Neural progenitor cell (in vitro differentiated cells): ENCODE data around the gene TEX2. TPM values are rescaled to one million over a fixed set of nuclear protein-coding genes. Genes with fewer than 3 reads are reported as not detected.

Source experiments
- DNase-seq: peaks from one replicate; pipeline ENCODE4 v3.0.0-alpha.2; 2016; ENCODE audit warnings: low spot score
- H2AFZ ChIP-seq: fragments of 200-600 bp; sonication (generic); replicated peaks from 2 replicates; pipeline ENCODE4 v1.6.1; 2016; ENCODE audit warnings: antibody characterized with exemption
- H3F3A ChIP-seq: fragments of 200-600 bp; sonication (generic); 2 replicates; pipeline ENCODE4 v1.6.1; 2016; ENCODE audit warnings: antibody characterized with exemption, low read depth
- H3K27ac ChIP-seq: fragments of 200-600 bp; sonication (generic); 2 replicates; pipeline ENCODE4 v1.5.1; 2016; ENCODE audit warnings: mild to moderate bottlenecking
- H3K27me3 ChIP-seq: fragments of 200-600 bp; sonication (generic); 2 replicates; pipeline ENCODE4 v1.6.1; 2016; ENCODE audit warnings: mild to moderate bottlenecking, moderate library complexity
- H3K36me3 ChIP-seq: fragments of 200-600 bp; sonication (generic); 2 replicates; pipeline ENCODE4 v1.5.1; 2016
- H3K4me1 ChIP-seq: fragments of 200-600 bp; sonication (generic); 2 replicates; pipeline ENCODE4 v1.6.1; 2016; ENCODE audit warnings: mixed run types
- H3K4me2 ChIP-seq: fragments of 200-600 bp; sonication (generic); 2 replicates; pipeline ENCODE4 v1.6.1; 2016
- H3K4me3 ChIP-seq: fragments of 200-600 bp; sonication (generic); 2 replicates; pipeline ENCODE4 v1.5.1; 2016
- H3K79me2 ChIP-seq: fragments of 200-600 bp; sonication (generic); 2 replicates; pipeline ENCODE4 v1.6.1; 2016; ENCODE audit warnings: low read depth
- H3K9ac ChIP-seq: fragments of 200-600 bp; sonication (generic); 2 replicates; pipeline ENCODE4 v1.6.1; 2016
- H3K9me3 ChIP-seq: fragments of 200-600 bp; sonication (generic); 2 replicates; pipeline ENCODE4 v1.5.1; 2016; ENCODE audit warnings: low read depth
- H4K20me1 ChIP-seq: fragments of 200-600 bp; sonication (generic); 2 replicates; pipeline ENCODE4 v1.6.1; 2016; ENCODE audit warnings: low read depth
- H3K27ac Mint-ChIP-seq: 3 replicates; pipeline ENCODE4 v1.8.0; 2021; ENCODE audit warnings: mixed read lengths
- H3K27me3 Mint-ChIP-seq: 2 replicates; pipeline ENCODE4 v1.8.0; 2022; ENCODE audit warnings: low read depth, mild to moderate bottlenecking, inconsistent platforms, moderate library complexity, mixed read lengths; ENCODE audit not compliant: insufficient read depth
- H3K36me3 Mint-ChIP-seq: 3 replicates; pipeline ENCODE4 v1.8.0; 2021; ENCODE audit warnings: mixed read lengths
- H3K4me1 Mint-ChIP-seq: 3 replicates; pipeline ENCODE4 v1.8.0; 2021; ENCODE audit warnings: mixed read lengths
- H3K4me3 Mint-ChIP-seq: 3 replicates; pipeline ENCODE4 v1.8.0; 2021; ENCODE audit warnings: mild to moderate bottlenecking, moderate library complexity, mixed read lengths
- H3K9me3 Mint-ChIP-seq: 3 replicates; pipeline ENCODE4 v1.8.0; 2020; ENCODE audit warnings: mixed read lengths
- EZH2 ChIP-seq: fragments of 200-600 bp; sonication (generic); IDR thresholded peaks from 2 replicates; pipeline ENCODE4 v1.6.1; 2017; ENCODE audit warnings: antibody characterized with exemption, mild to moderate bottlenecking, moderate library complexity
- EZH2phosphoT487 ChIP-seq: fragments of 200-600 bp; sonication (generic); IDR thresholded peaks from 2 replicates; pipeline ENCODE4 v1.6.1; 2017; ENCODE audit warnings: antibody characterized with exemption
- total RNA-seq: library from RNA; depleted of rRNA; stranded (reverse); fragments of >200 nt; gene quantifications from 2 replicates; pipeline ENCODE4 v1.2.3, GENCODE V29; 2015; ENCODE audit warnings: low replicate concordance
- TF ChIP-seq, protein P1 (sequence below): fragments of 200-600 bp; sonication (generic); IDR thresholded peaks from 2 replicates; pipeline ENCODE4 v1.5.1; 2017; ENCODE audit warnings: antibody characterized with exemption, mild to moderate bottlenecking

Gene TEX2
- total RNA-seq, 1 donor from 2014 or later = 10.6 TPM

DNA sequence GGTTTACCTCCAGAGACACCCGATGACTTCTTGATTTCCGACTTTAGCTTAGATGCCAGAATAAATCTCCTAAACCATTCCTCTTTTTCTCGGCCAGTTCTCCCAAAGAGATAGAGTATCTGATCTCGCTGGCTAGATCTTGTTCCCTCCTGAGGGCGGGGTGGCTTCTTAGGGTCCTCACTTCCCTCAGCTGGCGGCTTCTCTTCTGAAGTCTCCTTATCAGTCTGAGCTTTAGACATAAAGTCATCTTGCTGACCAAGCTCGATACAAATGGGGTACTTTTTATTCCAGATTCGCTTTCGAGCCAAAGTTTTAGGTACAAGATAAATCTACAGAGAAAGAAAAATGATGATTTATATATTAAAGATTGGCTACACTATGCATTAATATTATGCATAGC lies 69.5 kb downstream of the TEX2 start:
- Histone ChIP-seq H4K20me1 (no peaks in the 10 kb centered on the region), H3K79me2 (no peaks in the 10 kb centered on the region), H2AFZ (no peak overlapping the region), H3K9me3 (no peaks in the 10 kb centered on the region), H3K27me3 (no peaks in the 10 kb centered on the region), H3K27ac (no peak overlapping the region), H3K9ac (no peak overlapping the region), H3K36me3 (no peaks in the 10 kb centered on the region), H3F3A (no peaks in the 10 kb centered on the region), H3K4me1 (peaks cover 5% of the 10 kb centered on the region), H3K4me2 (no peak overlapping the region), H3K4me3 (no peak overlapping the region)
- Mint-ChIP-seq H3K9me3 (peaks cover 3% of the 10 kb centered on the region), H3K27ac (no peak overlapping the region), H3K36me3 (peaks cover 12% of the 10 kb centered on the region), H3K4me3 (no peak overlapping the region), H3K27me3 (no peaks in the 10 kb centered on the region), H3K4me1 (peaks cover 5% of the 10 kb centered on the region)
- TF ChIP-seq, protein P1, sequence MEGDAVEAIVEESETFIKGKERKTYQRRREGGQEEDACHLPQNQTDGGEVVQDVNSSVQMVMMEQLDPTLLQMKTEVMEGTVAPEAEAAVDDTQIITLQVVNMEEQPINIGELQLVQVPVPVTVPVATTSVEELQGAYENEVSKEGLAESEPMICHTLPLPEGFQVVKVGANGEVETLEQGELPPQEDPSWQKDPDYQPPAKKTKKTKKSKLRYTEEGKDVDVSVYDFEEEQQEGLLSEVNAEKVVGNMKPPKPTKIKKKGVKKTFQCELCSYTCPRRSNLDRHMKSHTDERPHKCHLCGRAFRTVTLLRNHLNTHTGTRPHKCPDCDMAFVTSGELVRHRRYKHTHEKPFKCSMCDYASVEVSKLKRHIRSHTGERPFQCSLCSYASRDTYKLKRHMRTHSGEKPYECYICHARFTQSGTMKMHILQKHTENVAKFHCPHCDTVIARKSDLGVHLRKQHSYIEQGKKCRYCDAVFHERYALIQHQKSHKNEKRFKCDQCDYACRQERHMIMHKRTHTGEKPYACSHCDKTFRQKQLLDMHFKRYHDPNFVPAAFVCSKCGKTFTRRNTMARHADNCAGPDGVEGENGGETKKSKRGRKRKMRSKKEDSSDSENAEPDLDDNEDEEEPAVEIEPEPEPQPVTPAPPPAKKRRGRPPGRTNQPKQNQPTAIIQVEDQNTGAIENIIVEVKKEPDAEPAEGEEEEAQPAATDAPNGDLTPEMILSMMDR = no peak
- TF ChIP-seq EZH2phosphoT487 (no peak), EZH2 (no peak)
- DNase-seq = no peak

DNA sequence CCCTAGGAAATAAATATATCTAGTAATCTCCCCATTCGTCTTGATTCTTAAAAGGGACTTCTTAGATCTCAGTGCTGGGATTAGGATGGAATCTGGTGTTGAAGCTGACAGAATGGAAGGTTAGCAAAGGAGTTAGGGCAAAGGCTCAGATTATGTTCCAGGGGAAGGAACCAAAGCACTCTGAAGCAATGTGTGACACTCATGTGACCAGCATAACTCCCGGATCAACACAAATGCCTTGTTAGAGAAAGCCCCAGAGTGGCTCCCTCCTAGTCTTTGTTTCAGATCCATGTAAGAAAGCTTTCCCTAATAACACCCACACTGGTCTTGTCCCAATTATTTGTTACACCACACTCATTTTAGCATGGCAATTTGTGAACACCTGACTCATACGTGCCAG lies 70.5 kb downstream of the TEX2 start:
- no peak overlapping the region for H3K27ac Mint-ChIP-seq
- H3K36me3 Mint-ChIP-seq = peaks cover 12% of the 10 kb centered on the region
- no peak overlapping the region for H3K9ac ChIP-seq
- no peaks in the 10 kb centered on the region for H3K36me3 ChIP-seq
- peaks cover 3% of the 10 kb centered on the region for H3K9me3 Mint-ChIP-seq
- no peak overlapping the region for H3K4me3 Mint-ChIP-seq
- H3K27me3 ChIP-seq = no peaks in the 10 kb centered on the region
- peaks cover 5% of the 10 kb centered on the region for H3K4me1 ChIP-seq
- no peak overlapping the region for H2AFZ ChIP-seq
- TF ChIP-seq EZH2 = no peak
- H3K4me1 Mint-ChIP-seq = peaks cover 8% of the 10 kb centered on the region
- H3F3A ChIP-seq = no peaks in the 10 kb centered on the region
- no peaks in the 10 kb centered on the region for H3K9me3 ChIP-seq
- peaks cover 2% of the 10 kb centered on the region for H3K27me3 Mint-ChIP-seq
- no peaks in the 10 kb centered on the region for H4K20me1 ChIP-seq
- no peak overlapping the region for H3K27ac ChIP-seq
- no peaks in the 10 kb centered on the region for H3K79me2 ChIP-seq
- no peak overlapping the region for H3K4me3 ChIP-seq
- no peak overlapping the region for H3K4me2 ChIP-seq
- no peak for DNase-seq

DNA sequence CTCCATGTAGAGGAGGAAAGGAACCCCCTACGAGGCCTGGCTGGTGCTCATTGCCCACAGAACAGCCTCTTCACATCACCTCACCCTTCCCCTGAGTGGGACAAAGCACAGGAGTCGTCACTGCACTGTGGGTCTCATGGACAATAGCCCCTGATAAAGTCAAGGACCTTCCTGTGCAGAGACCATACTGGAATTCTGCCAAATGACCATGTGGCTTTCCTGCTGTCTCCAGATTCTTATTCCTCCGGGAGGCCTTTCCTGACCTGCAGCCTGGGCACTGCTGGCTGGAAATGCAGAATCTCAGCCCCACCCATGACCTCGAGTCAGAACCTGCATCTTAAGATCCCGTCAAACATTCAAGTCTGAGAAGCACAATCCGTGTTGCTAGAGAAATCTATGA lies 72.6 kb downstream of the TEX2 start:
- Histone ChIP-seq H3K9ac (no peak overlapping the region), H3K4me1 (peaks cover 5% of the 10 kb centered on the region), H4K20me1 (no peaks in the 10 kb centered on the region), H3F3A (no peaks in the 10 kb centered on the region), H3K4me3 (no peak overlapping the region), H3K9me3 (no peaks in the 10 kb centered on the region), H3K4me2 (no peak overlapping the region), H3K79me2 (no peaks in the 10 kb centered on the region), H3K27me3 (no peaks in the 10 kb centered on the region), H2AFZ (no peak overlapping the region), H3K27ac (no peak overlapping the region), H3K36me3 (no peaks in the 10 kb centered on the region)
- TF ChIP-seq, protein P1 = no peak
- TF ChIP-seq EZH2phosphoT487 = no peak
- no peak for TF ChIP-seq EZH2
- H3K9me3 Mint-ChIP-seq = no peaks in the 10 kb centered on the region
- no peak overlapping the region for H3K4me3 Mint-ChIP-seq
- H3K27me3 Mint-ChIP-seq = peaks cover 2% of the 10 kb centered on the region
- H3K36me3 Mint-ChIP-seq = peaks cover 12% of the 10 kb centered on the region
- H3K4me1 Mint-ChIP-seq = peaks cover 2% of the 10 kb centered on the region
- DNase-seq = no peak
- H3K27ac Mint-ChIP-seq = no peak overlapping the region

DNA sequence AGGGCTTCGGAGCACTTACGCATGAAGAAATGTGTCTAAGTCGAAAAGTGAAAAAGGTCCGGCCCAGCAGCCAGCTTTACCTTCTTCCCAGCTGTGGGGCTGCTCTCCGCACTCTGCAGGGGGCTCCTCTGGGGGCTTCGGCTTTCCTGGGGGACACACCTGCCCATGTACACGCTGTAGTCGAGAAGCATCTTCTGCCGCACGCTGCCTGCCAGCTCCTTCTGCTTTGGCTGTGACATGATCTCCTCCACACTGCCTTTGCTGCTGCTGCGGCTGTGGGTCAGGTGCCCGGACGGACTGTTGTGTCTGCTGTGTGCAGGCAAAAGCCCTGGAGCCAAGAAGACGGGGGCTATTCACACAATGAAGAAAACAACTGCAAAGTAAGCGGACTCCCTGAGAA lies 75.0 kb downstream of the TEX2 start:
- no peak overlapping the region for H3K4me3 ChIP-seq

More for the DNA sequence above, 75.0 kb downstream of the TEX2 start:
- no peak overlapping the region for H3K9ac ChIP-seq
- no peaks in the 10 kb centered on the region for H3K4me1 ChIP-seq
- H2AFZ ChIP-seq = no peak overlapping the region
- TF ChIP-seq, protein P1 = no peak
- no peak for TF ChIP-seq EZH2phosphoT487
- no peak for TF ChIP-seq EZH2
- no peak overlapping the region for H3K4me2 ChIP-seq
- peak overlapping the region; percentile 83 for H3K27ac Mint-ChIP-seq
- peaks cover 2% of the 10 kb centered on the region for H3K27me3 Mint-ChIP-seq
- H3K27ac ChIP-seq = no peak overlapping the region
- H3K9me3 ChIP-seq = no peaks in the 10 kb centered on the region
- H4K20me1 ChIP-seq = no peaks in the 10 kb centered on the region
- peaks cover 7% of the 10 kb centered on the region for H3K36me3 Mint-ChIP-seq
- H3K36me3 ChIP-seq = no peaks in the 10 kb centered on the region
- no peaks in the 10 kb centered on the region for H3K9me3 Mint-ChIP-seq
- H3F3A ChIP-seq = no peaks in the 10 kb centered on the region
- no peaks in the 10 kb centered on the region for H3K79me2 ChIP-seq
- no peak for DNase-seq
- H3K4me3 Mint-ChIP-seq = no peak overlapping the region
- no peaks in the 10 kb centered on the region for H3K27me3 ChIP-seq
- H3K4me1 Mint-ChIP-seq = peaks cover 2% of the 10 kb centered on the region
